Liver (tissue), 9 donors: ENCODE data around the gene SMARCC2. TPM values are rescaled to one million over a fixed set of nuclear protein-coding genes. Genes with fewer than 3 reads are reported as not detected.

ENCODE experiments used
- DNase-seq: peaks from one replicate; pipeline ENCODE4 v3.0.0-alpha.2; 2017; ENCODE audit warnings: low spot score
- H3K27ac ChIP-seq, 2 donors: one replicate each; pipeline ENCODE4 v1.7.0; 2013; ENCODE audit warnings: inconsistent platforms in 2 of 2, low read length in 2 of 2, control low read depth in 1 of 2, low read depth in 1 of 2, mild to moderate bottlenecking in 1 of 2
- H3K27me3 ChIP-seq, 4 donors: one replicate each; pipeline versions ENCODE4 v1.6.1 to v1.7.0; 2013; ENCODE audit warnings: low read length in 3 of 4, inconsistent platforms in 1 of 4, mild to moderate bottlenecking in 1 of 4, moderate library complexity in 1 of 4; ENCODE audit not compliant: control insufficient read depth in 4 of 4, insufficient read depth in 4 of 4
- H3K36me3 ChIP-seq, 4 donors: one replicate each; pipeline versions ENCODE4 v1.6.1 to v1.7.0; 2013; ENCODE audit warnings: low read length in 3 of 4, mild to moderate bottlenecking in 3 of 4, low read depth in 1 of 4, moderate library complexity in 1 of 4; ENCODE audit not compliant: control insufficient read depth in 4 of 4, insufficient read depth in 3 of 4
- H3K4me1 ChIP-seq, 4 donors: one replicate each; pipeline versions ENCODE4 v1.6.1 to v1.7.0; 2013; ENCODE audit warnings: low read length in 3 of 4, mild to moderate bottlenecking in 3 of 4, moderate library complexity in 1 of 4; ENCODE audit not compliant: control insufficient read depth in 4 of 4, insufficient read depth in 4 of 4
- H3K4me3 ChIP-seq, 3 donors: one replicate each; pipeline versions ENCODE4 v1.6.1 to v1.7.0; 2013; ENCODE audit warnings: low read length in 3 of 3, control low read depth in 1 of 3, low read depth in 1 of 3, mild to moderate bottlenecking in 1 of 3
- H3K9ac ChIP-seq, 2 donors: one replicate each; pipeline ENCODE4 v1.7.0; 2013; ENCODE audit warnings: low read length in 2 of 2, mild to moderate bottlenecking in 2 of 2, moderate library complexity in 2 of 2, control low read depth in 1 of 2, low read depth in 1 of 2
- H3K9me3 ChIP-seq, 4 donors: one replicate each; pipeline versions ENCODE4 v1.6.1 to v1.7.0; 2013; ENCODE audit warnings: low read length in 3 of 4; ENCODE audit not compliant: control insufficient read depth in 4 of 4
- CTCF ChIP-seq: fragments of 150-350 bp; IDR thresholded peaks from 2 replicates; pipeline ENCODE4 v1.5.1; 2017; ENCODE audit warnings: improper control_type of control experiment, low read depth, low read length; ENCODE audit not compliant: missing input control
- FOXA1 ChIP-seq: IDR thresholded peaks from 2 replicates; pipeline ENCODE4 v1.6.1; 2016; ENCODE audit warnings: antibody characterized with exemption
- FOXA2 ChIP-seq: IDR thresholded peaks from 2 replicates; pipeline ENCODE4 v1.6.1; 2016; ENCODE audit warnings: antibody characterized with exemption
- GABPA ChIP-seq, 2 donors: IDR thresholded peaks in 1 of 2; conservative IDR thresholded peaks in 1 of 2; 2 replicates each; pipeline ENCODE4 v1.6.1; 2016; ENCODE audit warnings: antibody characterized with exemption in 2 of 2, mild to moderate bottlenecking in 1 of 2, moderate library complexity in 1 of 2
- HNF4A ChIP-seq, 2 donors: conservative IDR thresholded peaks; 2 replicates each; pipeline ENCODE4 v1.6.1; 2016; ENCODE audit warnings: antibody characterized with exemption in 2 of 2, mild to moderate bottlenecking in 2 of 2
- HNF4G ChIP-seq: IDR thresholded peaks from 2 replicates; pipeline ENCODE4 v1.6.1; 2016; ENCODE audit warnings: antibody characterized with exemption
- JUND ChIP-seq, 2 donors: IDR thresholded peaks; 2 replicates each; pipeline ENCODE4 v1.6.1; 2016; ENCODE audit warnings: antibody characterized with exemption in 2 of 2
- NR2F2 ChIP-seq: IDR thresholded peaks from 2 replicates; pipeline ENCODE4 v1.6.1; 2016; ENCODE audit warnings: antibody characterized with exemption
- REST ChIP-seq: IDR thresholded peaks from 2 replicates; pipeline ENCODE4 v1.6.1; 2016; ENCODE audit warnings: antibody characterized with exemption, mild to moderate bottlenecking
- RXRA ChIP-seq, 2 donors: IDR thresholded peaks; 2 replicates each; pipeline ENCODE4 v1.6.1; 2017 to 2018; ENCODE audit warnings: antibody characterized with exemption in 2 of 2, mild to moderate bottlenecking in 1 of 2
- SP1 ChIP-seq: IDR thresholded peaks from 2 replicates; pipeline ENCODE4 v1.6.1; 2018; ENCODE audit warnings: antibody characterized with exemption, mild to moderate bottlenecking
- TAF1 ChIP-seq: conservative IDR thresholded peaks from 2 replicates; pipeline ENCODE4 v1.6.1; 2016; ENCODE audit warnings: antibody characterized with exemption, mild to moderate bottlenecking
- YY1 ChIP-seq: IDR thresholded peaks from 2 replicates; pipeline ENCODE4 v1.6.1; 2016; ENCODE audit warnings: antibody characterized with exemption, mild to moderate bottlenecking
- WGBS: extraction: QIAGEN DNeasy Blood & Tissue Kit; methylation state at CpG from one replicate; pipeline ENCODE4 v1.1.7; 2013; 5-methylcytosine and 5-hydroxymethylcytosine counted together
- polyA plus RNA-seq, 2 donors: library from polyadenylated mRNA; stranded (reverse) in 1 of 2; unstranded in 1 of 2; fragments of 200-250 nt in 1 of 2; fragments of >200 nt in 1 of 2; fragmentation: Nextera tagmentation in 1 of 2; extraction: Ambion mirVana in 1 of 2; gene quantifications; one replicate each; pipeline versions ENCODE4 v1.2.1 to v1.2.3, GENCODE V29; 2013 to 2015
- total RNA-seq, 2 donors: library from RNA; depleted of rRNA; stranded (reverse); fragments of >200 nt; gene quantifications; one replicate each; pipeline ENCODE4 v1.2.3, GENCODE V29; 2014
- TF ChIP-seq, protein P1 (sequence below): IDR thresholded peaks from 2 replicates; pipeline ENCODE4 v1.6.1; 2016; ENCODE audit warnings: antibody characterized with exemption
- TF ChIP-seq, protein P2 (sequence below): IDR thresholded peaks from 2 replicates; pipeline ENCODE4 v1.6.1; 2016; ENCODE audit warnings: antibody characterized with exemption
- TF ChIP-seq, protein P3 (sequence below): IDR thresholded peaks from 2 replicates; pipeline ENCODE4 v1.6.1; 2016; ENCODE audit warnings: antibody characterized with exemption
- donor health status: healthy.
- donor health status: healthy.
- donor health status: healthy.
- donor health status: healthy.
- donor health status: healthy.

The SMARCC2 gene
- total and polyA plus RNA-seq, 4 donors: 12.8 to 24.8 (median 22.5) TPM

DNA sequence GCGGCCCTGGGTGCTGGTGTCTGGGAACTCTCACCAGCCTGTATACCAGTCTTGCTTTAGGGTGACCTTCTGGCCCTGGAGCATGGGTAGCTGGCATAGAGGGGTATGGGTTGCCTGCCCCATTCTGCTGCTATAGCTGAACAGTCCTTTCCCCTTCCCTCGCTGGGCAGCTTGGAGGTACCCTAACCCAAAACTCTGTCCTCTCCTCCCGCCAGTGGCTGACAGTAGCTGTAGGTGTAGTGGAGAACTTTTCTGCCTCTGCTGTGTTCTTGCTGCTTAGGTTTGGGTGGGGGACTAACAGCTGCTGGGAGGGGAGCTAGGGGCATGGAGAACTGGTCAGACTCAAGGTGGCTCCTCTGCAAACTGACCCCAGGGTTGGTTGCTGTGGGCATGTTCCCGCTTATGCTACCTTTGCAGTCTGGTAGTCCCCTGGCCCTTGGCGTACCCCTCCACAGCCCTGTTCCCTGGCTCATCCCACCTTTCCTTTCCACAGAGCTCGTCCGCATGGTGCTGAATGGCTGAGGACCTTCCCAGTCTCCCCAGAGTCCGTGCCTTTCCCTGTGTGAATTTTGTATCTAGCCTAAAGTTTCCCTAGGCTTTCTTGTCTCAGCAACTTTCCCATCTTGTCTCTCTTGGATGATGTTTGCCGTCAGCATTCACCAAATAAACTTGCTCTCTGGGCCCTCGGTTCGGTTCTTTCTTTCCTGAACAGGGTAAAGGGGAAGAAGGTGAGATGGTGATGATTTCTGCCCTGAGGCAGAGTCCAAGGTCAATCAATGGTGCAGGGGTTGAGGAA lies 28.2 kb downstream of the SMARCC2 start:
- peak overlapping the region; percentile 90 to 98 for H3K27ac ChIP-seq
- TF ChIP-seq, protein P1, sequence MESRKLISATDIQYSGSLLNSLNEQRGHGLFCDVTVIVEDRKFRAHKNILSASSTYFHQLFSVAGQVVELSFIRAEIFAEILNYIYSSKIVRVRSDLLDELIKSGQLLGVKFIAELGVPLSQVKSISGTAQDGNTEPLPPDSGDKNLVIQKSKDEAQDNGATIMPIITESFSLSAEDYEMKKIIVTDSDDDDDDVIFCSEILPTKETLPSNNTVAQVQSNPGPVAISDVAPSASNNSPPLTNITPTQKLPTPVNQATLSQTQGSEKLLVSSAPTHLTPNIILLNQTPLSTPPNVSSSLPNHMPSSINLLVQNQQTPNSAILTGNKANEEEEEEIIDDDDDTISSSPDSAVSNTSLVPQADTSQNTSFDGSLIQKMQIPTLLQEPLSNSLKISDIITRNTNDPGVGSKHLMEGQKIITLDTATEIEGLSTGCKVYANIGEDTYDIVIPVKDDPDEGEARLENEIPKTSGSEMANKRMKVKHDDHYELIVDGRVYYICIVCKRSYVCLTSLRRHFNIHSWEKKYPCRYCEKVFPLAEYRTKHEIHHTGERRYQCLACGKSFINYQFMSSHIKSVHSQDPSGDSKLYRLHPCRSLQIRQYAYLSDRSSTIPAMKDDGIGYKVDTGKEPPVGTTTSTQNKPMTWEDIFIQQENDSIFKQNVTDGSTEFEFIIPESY: no peak
- TF ChIP-seq HNF4A (conservative IDR thresholded peaks at IDR 0.05): peak; percentile 38 to 49
- H3K36me3 ChIP-seq: peaks cover 23 to 56% (median 50%) of the 10 kb centered on the region in 4 donors
- WGBS: 73% methylated on average over 11 of the region's 11 CpGs
- no peak for DNase-seq
- H3K9ac ChIP-seq: peak overlapping the region; percentile 10 to 37
- H3K9me3 ChIP-seq: no peaks in the 10 kb centered on the region
- H3K4me1 ChIP-seq: peaks cover 0 to 36% (median 30%) of the 10 kb centered on the region in 4 donors
- no peaks in the 10 kb centered on the region for H3K27me3 ChIP-seq
- no peak overlapping the region for H3K4me3 ChIP-seq

DNA sequence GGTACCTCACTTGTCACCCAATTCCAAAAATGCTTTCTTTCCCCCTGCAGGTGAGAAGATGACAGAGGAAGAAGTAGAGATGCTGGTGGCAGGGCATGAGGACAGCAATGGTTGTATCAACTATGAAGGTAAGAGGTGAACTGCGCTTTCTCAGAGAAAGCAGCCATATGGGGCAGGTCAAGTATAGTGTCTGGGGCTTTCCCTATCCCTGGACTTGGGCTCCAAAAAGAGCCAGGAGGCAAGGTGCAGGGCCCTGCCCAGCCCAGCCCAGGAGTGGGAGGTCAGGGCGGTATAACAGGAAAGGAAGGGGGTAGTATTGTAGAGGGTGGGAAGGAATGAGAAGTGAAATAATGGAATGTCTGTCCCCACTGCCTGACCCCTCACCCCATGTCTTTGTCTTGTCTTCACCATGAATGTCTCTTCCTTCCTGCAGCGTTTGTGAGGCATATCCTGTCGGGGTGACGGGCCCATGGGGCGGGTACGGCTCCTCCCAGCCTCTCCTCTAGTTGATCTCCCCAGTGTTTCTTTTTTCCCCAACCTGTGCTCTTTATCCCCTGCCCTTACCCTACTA lies 29.0 kb downstream of the SMARCC2 start:
- Histone ChIP-seq H3K4me3 (peak overlapping the region; percentile 29 to 93 (median 73)), H3K9me3 (no peaks in the 10 kb centered on the region), H3K4me1 (peaks cover 3 to 40% (median 34%) of the 10 kb centered on the region in 4 donors), H3K9ac (peak overlapping the region in 1 of 2 donors; percentile 37), H3K27ac (peak overlapping the region; percentile 90 to 98), H3K27me3 (no peaks in the 10 kb centered on the region), H3K36me3 (peaks cover 21 to 49% (median 45%) of the 10 kb centered on the region in 4 donors)
- DNase-seq: no peak
- peak; percentile 77 for TF ChIP-seq NR2F2
- TF ChIP-seq RXRA (IDR thresholded peaks at IDR 0.05): peak in 1 of 2 donors; percentile 11
- no peak for TF ChIP-seq FOXA2
- no peak for TF ChIP-seq GABPA (IDR thresholded peaks at IDR 0.05 in 1 of 2, conservative IDR thresholded peaks at IDR 0.05 in 1 of 2)
- TF ChIP-seq HNF4A (conservative IDR thresholded peaks at IDR 0.05): no peak
- no peak for TF ChIP-seq JUND (IDR thresholded peaks at IDR 0.05)
- no peak for TF ChIP-seq YY1
- TF ChIP-seq, protein P1: no peak
- TF ChIP-seq FOXA1: no peak
- TF ChIP-seq, protein P2, sequence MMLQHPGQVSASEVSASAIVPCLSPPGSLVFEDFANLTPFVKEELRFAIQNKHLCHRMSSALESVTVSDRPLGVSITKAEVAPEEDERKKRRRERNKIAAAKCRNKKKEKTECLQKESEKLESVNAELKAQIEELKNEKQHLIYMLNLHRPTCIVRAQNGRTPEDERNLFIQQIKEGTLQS: no peak
- no peak for TF ChIP-seq REST
- no peak for TF ChIP-seq CTCF
- TF ChIP-seq TAF1: no peak
- no peak for TF ChIP-seq SP1
- TF ChIP-seq, protein P3, sequence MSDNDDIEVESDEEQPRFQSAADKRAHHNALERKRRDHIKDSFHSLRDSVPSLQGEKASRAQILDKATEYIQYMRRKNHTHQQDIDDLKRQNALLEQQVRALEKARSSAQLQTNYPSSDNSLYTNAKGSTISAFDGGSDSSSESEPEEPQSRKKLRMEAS: no peak
- no peak for TF ChIP-seq HNF4G
- WGBS: 66% methylated on average over 7 of the region's 7 CpGs
